ENCODE results near the gene JAZF1.

The JAZF1 gene

DNA sequence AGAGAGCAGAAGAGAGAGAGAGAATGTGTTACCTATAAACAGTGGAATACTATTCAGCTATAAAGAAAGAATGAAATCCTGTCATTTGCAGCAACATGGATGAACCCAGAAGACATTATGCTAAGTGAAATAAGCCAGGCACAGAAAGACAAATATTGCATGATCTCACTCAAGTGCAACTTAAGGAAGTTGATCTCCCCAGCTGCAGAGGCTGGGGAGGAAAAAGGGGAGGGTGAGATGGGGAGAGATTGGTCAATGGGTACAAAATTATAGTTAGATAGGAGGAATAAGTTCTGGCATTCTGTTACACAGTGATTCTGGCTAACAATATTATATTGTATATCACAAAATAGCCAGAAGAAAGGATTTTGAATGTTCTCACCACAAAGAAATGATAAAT is 11.2 kb upstream of the JAZF1 start:
- TF ChIP-seq, protein P1, sequence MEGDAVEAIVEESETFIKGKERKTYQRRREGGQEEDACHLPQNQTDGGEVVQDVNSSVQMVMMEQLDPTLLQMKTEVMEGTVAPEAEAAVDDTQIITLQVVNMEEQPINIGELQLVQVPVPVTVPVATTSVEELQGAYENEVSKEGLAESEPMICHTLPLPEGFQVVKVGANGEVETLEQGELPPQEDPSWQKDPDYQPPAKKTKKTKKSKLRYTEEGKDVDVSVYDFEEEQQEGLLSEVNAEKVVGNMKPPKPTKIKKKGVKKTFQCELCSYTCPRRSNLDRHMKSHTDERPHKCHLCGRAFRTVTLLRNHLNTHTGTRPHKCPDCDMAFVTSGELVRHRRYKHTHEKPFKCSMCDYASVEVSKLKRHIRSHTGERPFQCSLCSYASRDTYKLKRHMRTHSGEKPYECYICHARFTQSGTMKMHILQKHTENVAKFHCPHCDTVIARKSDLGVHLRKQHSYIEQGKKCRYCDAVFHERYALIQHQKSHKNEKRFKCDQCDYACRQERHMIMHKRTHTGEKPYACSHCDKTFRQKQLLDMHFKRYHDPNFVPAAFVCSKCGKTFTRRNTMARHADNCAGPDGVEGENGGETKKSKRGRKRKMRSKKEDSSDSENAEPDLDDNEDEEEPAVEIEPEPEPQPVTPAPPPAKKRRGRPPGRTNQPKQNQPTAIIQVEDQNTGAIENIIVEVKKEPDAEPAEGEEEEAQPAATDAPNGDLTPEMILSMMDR (IDR thresholded peaks at IDR 0.05; ENCODE audit: low read length), result no peak
- TF ChIP-seq EZH2 (optimal IDR thresholded peaks at IDR 0.05; ENCODE audit: low read depth, low read length) (no peak), EZH2phosphoT487 (IDR thresholded peaks at IDR 0.05; ENCODE audit: low read length) (no peak)
- DNase-seq, result no peak
- H3K27ac ChIP-seq (ENCODE audit: low read length), result no peak overlapping the region
- no peaks in the 10 kb centered on the region for H3K27me3 ChIP-seq (replicated peaks; ENCODE audit: insufficient read depth, low read length)
- H3F3A ChIP-seq (ENCODE audit: insufficient read depth, low read length), result no peaks in the 10 kb centered on the region
- H3K4me1 ChIP-seq (ENCODE audit: low read length), result 0 out of 2 replicates have a peak, but pooled peaks cover 3% of the 10 kb centered on the region
- H3K4me2 ChIP-seq (ENCODE audit: low read depth, low read length), result no peak overlapping the region
- no peak overlapping the region for H3K9ac ChIP-seq (ENCODE audit: low read length)
- no peaks in the 10 kb centered on the region for H3K9me3 ChIP-seq (replicated peaks; ENCODE audit: insufficient read depth, low read length)
- no peaks in the 10 kb centered on the region for H3K79me2 ChIP-seq (ENCODE audit: low read length)
- H3K4me3 ChIP-seq (ENCODE audit: low read length), result no peak overlapping the region
- no peaks in the 10 kb centered on the region for H3K36me3 ChIP-seq (replicated peaks; ENCODE audit: insufficient read depth, low read length)
- no peak overlapping the region for H2AFZ ChIP-seq (ENCODE audit: low read length)
- no peaks in the 10 kb centered on the region for H4K20me1 ChIP-seq (ENCODE audit: insufficient read depth, low read length)
- H3K9me2 ChIP-seq (replicated peaks; ENCODE audit: insufficient read depth, low read length), result no peaks in the 10 kb centered on the region

DNA sequence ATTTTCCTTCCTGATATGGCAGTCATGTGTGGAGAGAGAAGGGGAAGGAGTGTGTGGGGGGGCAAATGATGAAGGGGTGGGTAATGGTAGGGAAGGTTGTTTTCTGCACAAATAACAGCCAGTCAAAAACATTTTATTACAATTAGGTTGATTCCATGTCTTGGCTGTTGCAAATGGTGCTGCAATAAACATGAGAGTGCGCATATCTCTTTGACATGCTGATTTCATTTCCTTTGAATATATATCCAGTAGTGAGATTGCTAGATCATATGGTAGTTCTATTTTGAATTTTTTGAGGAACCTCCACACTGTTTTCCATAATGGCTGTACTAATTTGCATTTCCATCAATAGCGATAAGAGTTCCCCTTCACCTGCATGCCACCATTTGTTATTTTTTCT is 10.6 kb upstream of the JAZF1 start:
- Histone ChIP-seq H2AFZ (ENCODE audit: low read length) (no peak overlapping the region), H3K9me3 (replicated peaks; ENCODE audit: insufficient read depth, low read length) (no peaks in the 10 kb centered on the region), H3K9ac (ENCODE audit: low read length) (no peak overlapping the region), H3K4me2 (ENCODE audit: low read depth, low read length) (no peak overlapping the region), H3K36me3 (replicated peaks; ENCODE audit: insufficient read depth, low read length) (no peaks in the 10 kb centered on the region), H3K4me3 (ENCODE audit: low read length) (no peak overlapping the region), H3F3A (ENCODE audit: insufficient read depth, low read length) (no peaks in the 10 kb centered on the region), H3K27me3 (replicated peaks; ENCODE audit: insufficient read depth, low read length) (no peaks in the 10 kb centered on the region), H3K4me1 (ENCODE audit: low read length) (0 out of 2 replicates have a peak, but pooled peaks cover 3% of the 10 kb centered on the region), H3K79me2 (ENCODE audit: low read length) (no peaks in the 10 kb centered on the region), H4K20me1 (ENCODE audit: insufficient read depth, low read length) (no peaks in the 10 kb centered on the region), H3K27ac (ENCODE audit: low read length) (no peak overlapping the region), H3K9me2 (replicated peaks; ENCODE audit: insufficient read depth, low read length) (no peaks in the 10 kb centered on the region)
- TF ChIP-seq EZH2phosphoT487 (IDR thresholded peaks at IDR 0.05; ENCODE audit: low read length) (no peak), EZH2 (optimal IDR thresholded peaks at IDR 0.05; ENCODE audit: low read depth, low read length) (no peak)
- TF ChIP-seq, protein P1 (IDR thresholded peaks at IDR 0.05; ENCODE audit: low read length), result no peak
- DNase-seq, result no peak

DNA sequence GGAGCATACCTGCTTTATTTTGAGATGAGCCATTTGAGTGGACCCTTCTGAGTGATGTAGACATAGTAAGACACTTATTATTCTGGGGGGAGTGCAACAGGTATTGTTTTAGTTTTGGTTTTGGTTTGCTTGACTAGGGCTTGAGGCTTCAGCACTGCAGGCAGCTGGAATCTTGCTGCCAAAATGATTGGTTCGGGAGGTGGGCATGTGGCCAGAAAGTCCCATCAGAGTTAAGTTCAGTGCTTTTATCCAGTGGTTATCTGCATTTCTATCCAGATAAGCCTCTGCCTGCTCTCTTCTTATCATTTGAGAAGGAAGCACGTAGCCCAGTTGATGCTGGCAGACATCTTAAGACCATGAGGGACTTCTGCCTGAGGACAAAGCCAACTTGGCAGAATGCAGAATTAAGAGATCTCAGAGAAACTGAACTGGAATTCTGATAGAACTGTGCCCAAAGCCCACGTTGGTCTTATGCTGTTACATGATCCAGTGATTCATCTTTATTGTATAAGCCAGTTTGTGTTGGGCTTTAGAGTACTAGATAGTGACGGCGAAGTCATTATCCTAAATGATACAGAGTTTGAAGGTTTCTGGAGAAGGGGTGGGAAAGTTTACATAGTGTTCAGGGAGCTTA is 9.6 kb upstream of the JAZF1 start:
- Histone ChIP-seq H3K79me2 (ENCODE audit: low read length) (no peaks in the 10 kb centered on the region), H3K4me3 (ENCODE audit: low read length) (no peak overlapping the region), H3F3A (ENCODE audit: insufficient read depth, low read length) (no peaks in the 10 kb centered on the region), H3K27me3 (replicated peaks; ENCODE audit: insufficient read depth, low read length) (no peaks in the 10 kb centered on the region), H3K36me3 (replicated peaks; ENCODE audit: insufficient read depth, low read length) (no peaks in the 10 kb centered on the region), H3K9me2 (replicated peaks; ENCODE audit: insufficient read depth, low read length) (no peaks in the 10 kb centered on the region), H2AFZ (ENCODE audit: low read length) (peak overlapping the region; percentile 17; the same call in 1 of the 2 replicates), H3K9me3 (replicated peaks; ENCODE audit: insufficient read depth, low read length) (no peaks in the 10 kb centered on the region), H3K27ac (ENCODE audit: low read length) (no peak overlapping the region), H3K9ac (ENCODE audit: low read length) (no peak overlapping the region), H3K4me1 (ENCODE audit: low read length) (0 out of 2 replicates have a peak, but pooled peaks cover 3% of the 10 kb centered on the region), H4K20me1 (ENCODE audit: insufficient read depth, low read length) (no peaks in the 10 kb centered on the region), H3K4me2 (ENCODE audit: low read depth, low read length) (peak overlapping the region; percentile 6; the same call in 1 of the 2 replicates)
- TF ChIP-seq EZH2phosphoT487 (IDR thresholded peaks at IDR 0.05; ENCODE audit: low read length) (no peak), EZH2 (optimal IDR thresholded peaks at IDR 0.05; ENCODE audit: low read depth, low read length) (no peak)
- TF ChIP-seq, protein P1 (IDR thresholded peaks at IDR 0.05; ENCODE audit: low read length), result no peak
- DNase-seq, result no peak

Measured in MM.1S (cell line).